GM13976 (cell line): Measurements from ENCODE around the gene TMEM233.

Source experiments
- DNase-seq: peaks from one replicate; pipeline ENCODE4 v3.0.0; 2012; ENCODE audit warnings: low spot score
- CTCF ChIP-seq: IDR thresholded peaks from 2 replicates; pipeline ENCODE4 v1.5.1; 2012; ENCODE audit warnings: borderline replicate concordance, mild to moderate bottlenecking; ENCODE audit not compliant: insufficient read depth; ENCODE audit errors: extremely low read depth, missing control alignments, control extremely low read depth
- in situ Hi-C: fragments of 300-500 bp; cut with MboI; formaldehyde crosslinking; loops from one replicate; pipeline ENCODE4 v1.12.0; 2022; ENCODE audit warnings: low sequenced_read_pairs, mixed read lengths, inconsistent platforms; ENCODE audit not compliant: unreplicated experiment

TMEM233 gene

GRCh38 chr12:119660076-119660475 is 66.5 kb downstream of the TMEM233 start:
- no peak for DNase-seq
- in situ Hi-C loops = no loop called here
- TF ChIP-seq CTCF = no peak

- DNase-seq = no peak
- no peak for TF ChIP-seq CTCF
- in situ Hi-C loops = no loop called here
These were observed 68.3 kb downstream of the TMEM233 start for GRCh38 chr12:119661882-119662281.

GRCh38 chr12:119664642-119665041 is 71.1 kb downstream of the TMEM233 start:
- no peak for TF ChIP-seq CTCF
- in situ Hi-C loops = no loop called here
- DNase-seq = no peak

GRCh38 chr12:119665164-119665929 is 71.8 kb downstream of the TMEM233 start:
- no peak for TF ChIP-seq CTCF
- no peak for DNase-seq
- in situ Hi-C loops = no loop called here

GRCh38 chr12:119666226-119666795 is 72.7 kb downstream of the TMEM233 start:
- in situ Hi-C loops = no loop called here
- no peak for DNase-seq
- TF ChIP-seq CTCF = no peak

- in situ Hi-C loops = no loop called here
- peak; percentile 47 for DNase-seq
- no peak for TF ChIP-seq CTCF
These were observed 73.5 kb downstream of the TMEM233 start for GRCh38 chr12:119666900-119667576.
